ENCODE measurements around the gene PRUNE2. TPM values are rescaled to one million over a fixed set of nuclear protein-coding genes. Genes with fewer than 3 reads are reported as not detected.

The PRUNE2 gene
- total RNA-seq, 1 donor from 2014 or later = 4.3 TPM

GRCh38 chr9:76581731-76582130 is 324.2 kb downstream of the PRUNE2 start:
- Mint-ChIP-seq H3K4me3 (no peak overlapping the region), H3K9me3 (no peaks in the 10 kb centered on the region), H3K27me3 (ENCODE audit: low read depth) (no peaks in the 10 kb centered on the region), H3K36me3 (ENCODE audit: low read depth) (no peaks in the 10 kb centered on the region), H3K27ac (ENCODE audit: unreplicated experiment) (no peak overlapping the region), H3K4me1 (peaks cover 5% of the 10 kb centered on the region)
- TF ChIP-seq, protein P1, sequence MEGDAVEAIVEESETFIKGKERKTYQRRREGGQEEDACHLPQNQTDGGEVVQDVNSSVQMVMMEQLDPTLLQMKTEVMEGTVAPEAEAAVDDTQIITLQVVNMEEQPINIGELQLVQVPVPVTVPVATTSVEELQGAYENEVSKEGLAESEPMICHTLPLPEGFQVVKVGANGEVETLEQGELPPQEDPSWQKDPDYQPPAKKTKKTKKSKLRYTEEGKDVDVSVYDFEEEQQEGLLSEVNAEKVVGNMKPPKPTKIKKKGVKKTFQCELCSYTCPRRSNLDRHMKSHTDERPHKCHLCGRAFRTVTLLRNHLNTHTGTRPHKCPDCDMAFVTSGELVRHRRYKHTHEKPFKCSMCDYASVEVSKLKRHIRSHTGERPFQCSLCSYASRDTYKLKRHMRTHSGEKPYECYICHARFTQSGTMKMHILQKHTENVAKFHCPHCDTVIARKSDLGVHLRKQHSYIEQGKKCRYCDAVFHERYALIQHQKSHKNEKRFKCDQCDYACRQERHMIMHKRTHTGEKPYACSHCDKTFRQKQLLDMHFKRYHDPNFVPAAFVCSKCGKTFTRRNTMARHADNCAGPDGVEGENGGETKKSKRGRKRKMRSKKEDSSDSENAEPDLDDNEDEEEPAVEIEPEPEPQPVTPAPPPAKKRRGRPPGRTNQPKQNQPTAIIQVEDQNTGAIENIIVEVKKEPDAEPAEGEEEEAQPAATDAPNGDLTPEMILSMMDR (conservative IDR thresholded peaks at IDR 0.05) = no peak
- no peak for DNase-seq (ENCODE audit: low read depth, low spot score)

GRCh38 chr9:76580820-76581219 is 325.1 kb downstream of the PRUNE2 start:
- Mint-ChIP-seq H3K4me3 (no peak overlapping the region), H3K27me3 (ENCODE audit: low read depth) (no peaks in the 10 kb centered on the region), H3K4me1 (peaks cover 5% of the 10 kb centered on the region), H3K9me3 (peaks cover 3% of the 10 kb centered on the region), H3K27ac (ENCODE audit: unreplicated experiment) (no peak overlapping the region), H3K36me3 (ENCODE audit: low read depth) (no peaks in the 10 kb centered on the region)
- TF ChIP-seq, protein P1 (conservative IDR thresholded peaks at IDR 0.05) = no peak
- no peak for DNase-seq (ENCODE audit: low read depth, low spot score)

GRCh38 chr9:76580188-76580587 is 325.7 kb downstream of the PRUNE2 start:
- Mint-ChIP-seq H3K27me3 (ENCODE audit: low read depth) (no peaks in the 10 kb centered on the region), H3K9me3 (peaks cover 3% of the 10 kb centered on the region), H3K4me3 (no peak overlapping the region), H3K36me3 (ENCODE audit: low read depth) (no peaks in the 10 kb centered on the region), H3K27ac (ENCODE audit: unreplicated experiment) (no peak overlapping the region), H3K4me1 (peaks cover 5% of the 10 kb centered on the region)
- no peak for DNase-seq (ENCODE audit: low read depth, low spot score)
- TF ChIP-seq, protein P1 (conservative IDR thresholded peaks at IDR 0.05) = no peak

DNA sequence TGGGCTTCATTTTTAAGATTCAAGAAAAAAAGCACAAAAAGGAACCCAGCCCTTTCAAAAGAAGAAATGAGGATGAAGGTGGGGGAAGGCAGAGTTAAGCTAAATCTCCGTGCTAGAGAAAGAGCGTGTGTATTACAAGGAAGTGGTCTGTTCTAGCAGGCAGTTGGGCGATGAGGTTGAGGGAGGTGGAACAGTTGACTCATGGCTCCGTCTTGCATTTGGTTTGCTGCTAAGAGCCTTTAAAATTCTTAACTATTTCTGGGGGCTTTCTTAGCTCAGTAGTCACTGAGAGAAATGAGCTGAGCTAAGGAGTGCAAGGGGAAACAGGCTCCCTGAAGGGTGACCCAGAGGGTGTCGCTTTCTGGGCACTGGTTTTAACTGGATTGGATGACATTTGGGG is 329.6 kb downstream of the PRUNE2 start:
- Mint-ChIP-seq H3K36me3 (ENCODE audit: low read depth) (no peaks in the 10 kb centered on the region), H3K9me3 (peaks cover 3% of the 10 kb centered on the region), H3K4me1 (peaks cover 5% of the 10 kb centered on the region), H3K27me3 (ENCODE audit: low read depth) (no peaks in the 10 kb centered on the region), H3K27ac (ENCODE audit: unreplicated experiment) (no peak overlapping the region), H3K4me3 (no peak overlapping the region)
- no peak for DNase-seq (ENCODE audit: low read depth, low spot score)
- TF ChIP-seq, protein P1 (conservative IDR thresholded peaks at IDR 0.05) = no peak

DNA sequence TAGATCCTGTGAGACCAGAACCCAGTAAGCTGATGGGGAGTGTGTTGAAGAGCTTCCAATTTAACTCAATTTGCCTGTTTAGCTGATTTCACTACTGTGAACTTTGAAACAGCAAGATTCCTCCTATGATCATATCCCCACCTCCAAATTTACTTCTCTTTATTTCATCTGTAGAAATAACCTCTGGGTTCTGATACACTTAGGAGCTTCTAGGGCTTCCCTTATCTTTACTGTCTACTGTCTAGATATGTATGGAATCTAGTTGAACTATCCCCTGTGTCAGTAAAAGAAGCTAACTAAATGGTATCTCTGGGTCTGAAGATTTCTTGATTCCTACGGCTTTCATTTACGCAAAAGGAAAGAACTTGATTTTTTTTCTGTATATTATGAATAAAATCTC is 330.2 kb downstream of the PRUNE2 start:
- H3K27ac Mint-ChIP-seq (ENCODE audit: unreplicated experiment) = no peak overlapping the region
- no peak for DNase-seq (ENCODE audit: low read depth, low spot score)
- H3K27me3 Mint-ChIP-seq (ENCODE audit: low read depth) = no peaks in the 10 kb centered on the region
- H3K4me1 Mint-ChIP-seq = peaks cover 5% of the 10 kb centered on the region
- H3K9me3 Mint-ChIP-seq = peaks cover 3% of the 10 kb centered on the region
- H3K4me3 Mint-ChIP-seq = no peak overlapping the region
- TF ChIP-seq, protein P1 (conservative IDR thresholded peaks at IDR 0.05) = no peak
- no peaks in the 10 kb centered on the region for H3K36me3 Mint-ChIP-seq (ENCODE audit: low read depth)

All from neural crest cell (in vitro differentiated cells).